Ascending aorta (tissue), 2 donors: Measurements from ENCODE around the gene FANCE. TPM values are rescaled to one million over a fixed set of nuclear protein-coding genes. Genes with fewer than 3 reads are reported as not detected.

ENCODE experiments used
- DNase-seq, 2 donors: peaks; one replicate each; pipeline ENCODE4 v3.0.0-alpha.2; 2019; ENCODE audit warnings: low spot score in 2 of 2
- H3K27ac ChIP-seq, 2 donors: fragments of 200-600 bp; sonication (generic); one replicate each; pipeline ENCODE4 v1.5.1; 2016 to 2017; ENCODE audit warnings: mild to moderate bottlenecking in 1 of 2
- H3K27me3 ChIP-seq: fragments of 200-600 bp; sonication (generic); one replicate; pipeline ENCODE4 v1.5.1; 2017
- H3K36me3 ChIP-seq, 2 donors: fragments of 200-600 bp; sonication (generic); one replicate each; pipeline ENCODE4 v1.5.1; 2016
- H3K4me1 ChIP-seq, 2 donors: fragments of 200-600 bp; sonication (generic); one replicate each; pipeline ENCODE4 v1.5.1; 2016 to 2017; ENCODE audit warnings: mild to moderate bottlenecking in 1 of 2
- H3K4me3 ChIP-seq, 2 donors: fragments of 200-600 bp; sonication (generic); one replicate each; pipeline ENCODE4 v1.5.1; 2016 to 2017; ENCODE audit warnings: mild to moderate bottlenecking in 1 of 2
- H3K9me3 ChIP-seq, 2 donors: fragments of 200-600 bp; sonication (generic); one replicate each; pipeline ENCODE4 v1.5.1; 2016
- intact Hi-C: fragments of 100-400 bp; cut with DNase I; formaldehyde crosslinking; loops from one replicate; pipeline ENCODE4 v1.15.1; 2023
- total RNA-seq: library from RNA; depleted of rRNA; stranded (reverse); fragments of >200 nt; gene quantifications from one replicate; pipeline ENCODE4 v1.1.0, GENCODE V29; 2016
- TF ChIP-seq, protein P1 (sequence below), 3 experiments: fragments of 200-600 bp in 2 of 3; fragments of 450-650 bp in 1 of 3; sonication (generic) in 2 of 3; IDR thresholded peaks; one replicate each; pipeline ENCODE4 v1.5.1; 2016 to 2019; ENCODE audit warnings: antibody characterized with exemption in 3 of 3, mild to moderate bottlenecking in 1 of 3, moderate library complexity in 1 of 3

Gene FANCE
- total RNA-seq, 1 donor from 2014 or later: 0.32 TPM

GRCh38 chr6:35410131-35410530 is 42.0 kb upstream of the FANCE start:
- intact Hi-C loops: no loop called here
- Histone ChIP-seq H3K36me3 (peaks cover 9 to 27% of the 10 kb centered on the region in 2 donors), H3K27ac (no peak overlapping the region), H3K27me3 (no peaks in the 10 kb centered on the region), H3K4me3 (no peak overlapping the region), H3K9me3 (no peaks in the 10 kb centered on the region), H3K4me1 (no peaks in the 10 kb centered on the region)
- no peak for DNase-seq
- TF ChIP-seq, protein P1, sequence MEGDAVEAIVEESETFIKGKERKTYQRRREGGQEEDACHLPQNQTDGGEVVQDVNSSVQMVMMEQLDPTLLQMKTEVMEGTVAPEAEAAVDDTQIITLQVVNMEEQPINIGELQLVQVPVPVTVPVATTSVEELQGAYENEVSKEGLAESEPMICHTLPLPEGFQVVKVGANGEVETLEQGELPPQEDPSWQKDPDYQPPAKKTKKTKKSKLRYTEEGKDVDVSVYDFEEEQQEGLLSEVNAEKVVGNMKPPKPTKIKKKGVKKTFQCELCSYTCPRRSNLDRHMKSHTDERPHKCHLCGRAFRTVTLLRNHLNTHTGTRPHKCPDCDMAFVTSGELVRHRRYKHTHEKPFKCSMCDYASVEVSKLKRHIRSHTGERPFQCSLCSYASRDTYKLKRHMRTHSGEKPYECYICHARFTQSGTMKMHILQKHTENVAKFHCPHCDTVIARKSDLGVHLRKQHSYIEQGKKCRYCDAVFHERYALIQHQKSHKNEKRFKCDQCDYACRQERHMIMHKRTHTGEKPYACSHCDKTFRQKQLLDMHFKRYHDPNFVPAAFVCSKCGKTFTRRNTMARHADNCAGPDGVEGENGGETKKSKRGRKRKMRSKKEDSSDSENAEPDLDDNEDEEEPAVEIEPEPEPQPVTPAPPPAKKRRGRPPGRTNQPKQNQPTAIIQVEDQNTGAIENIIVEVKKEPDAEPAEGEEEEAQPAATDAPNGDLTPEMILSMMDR (IDR thresholded peaks at IDR 0.05): no peak

- no peaks in the 10 kb centered on the region for H3K4me1 ChIP-seq
- H3K9me3 ChIP-seq: no peaks in the 10 kb centered on the region
- TF ChIP-seq, protein P1 (IDR thresholded peaks at IDR 0.05): no peak
- intact Hi-C loops: no loop called here
- H3K4me3 ChIP-seq: no peak overlapping the region
- peaks cover 9 to 27% of the 10 kb centered on the region in 2 donors for H3K36me3 ChIP-seq
- H3K27me3 ChIP-seq: no peaks in the 10 kb centered on the region
- no peak for DNase-seq
- no peak overlapping the region for H3K27ac ChIP-seq
Measured at GRCh38 chr6:35411066-35411465, 41.1 kb upstream of the FANCE start.

DNA sequence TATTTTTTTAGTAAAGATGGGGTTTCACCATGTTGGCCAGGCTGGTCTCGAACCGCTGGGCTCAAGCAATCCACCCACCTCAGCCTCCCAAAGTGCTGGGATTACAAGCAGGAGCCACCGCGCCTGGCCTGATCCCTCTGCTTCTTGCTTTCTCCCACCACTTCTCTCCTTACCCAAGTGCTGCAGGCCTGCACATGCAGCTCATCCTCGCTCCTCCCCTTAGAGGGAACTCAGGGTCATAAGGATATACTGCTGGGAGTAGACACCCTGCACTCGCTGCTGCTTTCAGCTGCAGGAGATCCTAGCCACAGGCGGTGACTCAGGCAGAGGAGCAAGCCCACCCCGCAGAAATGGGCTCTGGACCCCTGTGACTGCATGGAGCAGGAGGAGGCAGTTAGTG is 40.0 kb upstream of the FANCE start:
- TF ChIP-seq, protein P1 (IDR thresholded peaks at IDR 0.05): no peak
- no peaks in the 10 kb centered on the region for H3K9me3 ChIP-seq
- H3K36me3 ChIP-seq: peaks cover 9 to 33% of the 10 kb centered on the region in 2 donors
- H3K27ac ChIP-seq: no peak overlapping the region
- intact Hi-C loops: no loop called here
- no peaks in the 10 kb centered on the region for H3K27me3 ChIP-seq
- DNase-seq: no peak
- no peak overlapping the region for H3K4me3 ChIP-seq
- H3K4me1 ChIP-seq: no peaks in the 10 kb centered on the region

- Histone ChIP-seq H3K27me3 (no peaks in the 10 kb centered on the region), H3K36me3 (peaks cover 13 to 38% of the 10 kb centered on the region in 2 donors), H3K4me1 (no peaks in the 10 kb centered on the region), H3K4me3 (no peak overlapping the region), H3K27ac (no peak overlapping the region), H3K9me3 (no peaks in the 10 kb centered on the region)
- intact Hi-C loops: loop anchor here (2.0 kb wide), 1 partner anchor 35 kb away; no protein-coding TSS in a partner anchor
- DNase-seq: no peak
- TF ChIP-seq, protein P1 (IDR thresholded peaks at IDR 0.05): no peak
Measured at GRCh38 chr6:35413911-35414310, 38.2 kb upstream of the FANCE start.

- H3K4me3 ChIP-seq: no peak overlapping the region
- intact Hi-C loops: loop anchor here (1.0 to 2.0 kb wide), 2 partner anchors 34 to 73 kb away; partner anchors contain the start of gene PPARD
- DNase-seq: peak in 1 of 2 donors; percentile 79
- H3K27ac ChIP-seq: no peak overlapping the region
- peaks cover 13 to 46% of the 10 kb centered on the region in 2 donors for H3K36me3 ChIP-seq
- H3K4me1 ChIP-seq: no peaks in the 10 kb centered on the region
- TF ChIP-seq, protein P1 (IDR thresholded peaks at IDR 0.05): peak; percentile 37 to 63 (median 53)
- H3K27me3 ChIP-seq: no peaks in the 10 kb centered on the region
- H3K9me3 ChIP-seq: no peaks in the 10 kb centered on the region
Measured at GRCh38 chr6:35415065-35415891, 36.9 kb upstream of the FANCE start.
